Measurements from ENCODE around the gene ZBTB45.

The ZBTB45 gene

DNA sequence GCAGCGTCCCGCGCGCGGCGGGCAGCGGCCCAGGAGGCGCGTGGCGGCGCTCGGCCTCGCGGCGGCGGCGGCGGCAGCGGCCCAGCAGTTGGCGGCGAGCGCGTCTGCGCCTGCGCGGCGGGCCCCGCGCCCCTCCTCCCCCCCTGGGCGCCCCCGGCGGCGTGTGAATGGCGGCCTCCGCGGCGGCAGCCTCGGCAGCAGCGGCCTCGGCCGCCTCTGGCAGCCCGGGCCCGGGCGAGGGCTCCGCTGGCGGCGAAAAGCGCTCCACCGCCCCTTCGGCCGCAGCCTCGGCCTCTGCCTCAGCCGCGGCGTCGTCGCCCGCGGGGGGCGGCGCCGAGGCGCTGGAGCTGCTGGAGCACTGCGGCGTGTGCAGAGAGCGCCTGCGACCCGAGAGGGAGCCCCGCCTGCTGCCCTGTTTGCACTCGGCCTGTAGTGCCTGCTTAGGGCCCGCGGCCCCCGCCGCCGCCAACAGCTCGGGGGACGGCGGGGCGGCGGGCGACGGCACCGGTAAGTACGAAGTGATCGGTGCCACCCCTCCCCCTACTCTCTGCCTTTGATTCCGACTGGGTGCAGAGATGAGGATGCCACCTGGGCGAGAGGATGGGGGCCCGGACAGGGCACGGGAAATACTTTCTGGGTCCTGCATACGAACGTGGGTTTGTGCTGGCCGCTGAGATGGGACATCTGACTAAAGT, 25.1 kb upstream of the ZBTB45 start (continued):
- TF ChIP-seq, protein P1, sequence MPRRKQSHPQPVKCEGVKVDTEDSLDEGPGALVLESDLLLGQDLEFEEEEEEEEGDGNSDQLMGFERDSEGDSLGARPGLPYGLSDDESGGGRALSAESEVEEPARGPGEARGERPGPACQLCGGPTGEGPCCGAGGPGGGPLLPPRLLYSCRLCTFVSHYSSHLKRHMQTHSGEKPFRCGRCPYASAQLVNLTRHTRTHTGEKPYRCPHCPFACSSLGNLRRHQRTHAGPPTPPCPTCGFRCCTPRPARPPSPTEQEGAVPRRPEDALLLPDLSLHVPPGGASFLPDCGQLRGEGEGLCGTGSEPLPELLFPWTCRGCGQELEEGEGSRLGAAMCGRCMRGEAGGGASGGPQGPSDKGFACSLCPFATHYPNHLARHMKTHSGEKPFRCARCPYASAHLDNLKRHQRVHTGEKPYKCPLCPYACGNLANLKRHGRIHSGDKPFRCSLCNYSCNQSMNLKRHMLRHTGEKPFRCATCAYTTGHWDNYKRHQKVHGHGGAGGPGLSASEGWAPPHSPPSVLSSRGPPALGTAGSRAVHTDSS (tag by site-specific recombination; IDR thresholded peaks at IDR 0.05): 0 out of 2 replicates have a peak, but pooled peaks have one; percentile 19
- TF ChIP-seq ZBTB7A (tag by site-specific recombination; IDR thresholded peaks at IDR 0.05; ENCODE audit: low read depth): no peak
- no peak for TF ChIP-seq ZNF19 (tag by site-specific recombination; IDR thresholded peaks at IDR 0.05; ENCODE audit: low read depth)
- TF ChIP-seq, protein P2, sequence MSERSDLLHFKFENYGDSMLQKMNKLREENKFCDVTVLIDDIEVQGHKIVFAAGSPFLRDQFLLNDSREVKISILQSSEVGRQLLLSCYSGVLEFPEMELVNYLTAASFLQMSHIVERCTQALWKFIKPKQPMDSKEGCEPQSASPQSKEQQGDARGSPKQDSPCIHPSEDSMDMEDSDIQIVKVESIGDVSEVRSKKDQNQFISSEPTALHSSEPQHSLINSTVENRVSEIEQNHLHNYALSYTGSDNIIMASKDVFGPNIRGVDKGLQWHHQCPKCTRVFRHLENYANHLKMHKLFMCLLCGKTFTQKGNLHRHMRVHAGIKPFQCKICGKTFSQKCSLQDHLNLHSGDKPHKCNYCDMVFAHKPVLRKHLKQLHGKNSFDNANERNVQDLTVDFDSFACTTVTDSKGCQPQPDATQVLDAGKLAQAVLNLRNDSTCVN (tag by site-specific recombination; optimal IDR thresholded peaks at IDR 0.05): no peak
- TF ChIP-seq, protein P3, sequence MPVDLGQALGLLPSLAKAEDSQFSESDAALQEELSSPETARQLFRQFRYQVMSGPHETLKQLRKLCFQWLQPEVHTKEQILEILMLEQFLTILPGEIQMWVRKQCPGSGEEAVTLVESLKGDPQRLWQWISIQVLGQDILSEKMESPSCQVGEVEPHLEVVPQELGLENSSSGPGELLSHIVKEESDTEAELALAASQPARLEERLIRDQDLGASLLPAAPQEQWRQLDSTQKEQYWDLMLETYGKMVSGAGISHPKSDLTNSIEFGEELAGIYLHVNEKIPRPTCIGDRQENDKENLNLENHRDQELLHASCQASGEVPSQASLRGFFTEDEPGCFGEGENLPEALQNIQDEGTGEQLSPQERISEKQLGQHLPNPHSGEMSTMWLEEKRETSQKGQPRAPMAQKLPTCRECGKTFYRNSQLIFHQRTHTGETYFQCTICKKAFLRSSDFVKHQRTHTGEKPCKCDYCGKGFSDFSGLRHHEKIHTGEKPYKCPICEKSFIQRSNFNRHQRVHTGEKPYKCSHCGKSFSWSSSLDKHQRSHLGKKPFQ (tag by site-specific recombination; IDR thresholded peaks at IDR 0.05): no peak
- TF ChIP-seq, protein P4, sequence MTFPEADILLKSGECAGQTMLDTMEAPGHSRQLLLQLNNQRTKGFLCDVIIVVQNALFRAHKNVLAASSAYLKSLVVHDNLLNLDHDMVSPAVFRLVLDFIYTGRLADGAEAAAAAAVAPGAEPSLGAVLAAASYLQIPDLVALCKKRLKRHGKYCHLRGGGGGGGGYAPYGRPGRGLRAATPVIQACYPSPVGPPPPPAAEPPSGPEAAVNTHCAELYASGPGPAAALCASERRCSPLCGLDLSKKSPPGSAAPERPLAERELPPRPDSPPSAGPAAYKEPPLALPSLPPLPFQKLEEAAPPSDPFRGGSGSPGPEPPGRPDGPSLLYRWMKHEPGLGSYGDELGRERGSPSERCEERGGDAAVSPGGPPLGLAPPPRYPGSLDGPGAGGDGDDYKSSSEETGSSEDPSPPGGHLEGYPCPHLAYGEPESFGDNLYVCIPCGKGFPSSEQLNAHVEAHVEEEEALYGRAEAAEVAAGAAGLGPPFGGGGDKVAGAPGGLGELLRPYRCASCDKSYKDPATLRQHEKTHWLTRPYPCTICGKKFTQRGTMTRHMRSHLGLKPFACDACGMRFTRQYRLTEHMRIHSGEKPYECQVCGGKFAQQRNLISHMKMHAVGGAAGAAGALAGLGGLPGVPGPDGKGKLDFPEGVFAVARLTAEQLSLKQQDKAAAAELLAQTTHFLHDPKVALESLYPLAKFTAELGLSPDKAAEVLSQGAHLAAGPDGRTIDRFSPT (tag by site-specific recombination; IDR thresholded peaks at IDR 0.05): 0 out of 2 replicates have a peak, but pooled peaks have one; percentile 24
- TF ChIP-seq ZNF555 (tag by site-specific recombination; conservative IDR thresholded peaks at IDR 0.05): no peak
- no peak for TF ChIP-seq GLI2 (tag by site-specific recombination; IDR thresholded peaks at IDR 0.05; ENCODE audit: borderline replicate concordance, low read depth)
- no peak for TF ChIP-seq ZFP41 (tag by site-specific recombination; IDR thresholded peaks at IDR 0.05; ENCODE audit: borderline replicate concordance)
- no peak for TF ChIP-seq ZNF157 (tag by site-specific recombination; IDR thresholded peaks at IDR 0.05)
- TF ChIP-seq ZNF501 (tag by site-specific recombination; IDR thresholded peaks at IDR 0.05): no peak
- no peak for TF ChIP-seq ZNF324 (tag by site-specific recombination; IDR thresholded peaks at IDR 0.05)
- no peak for TF ChIP-seq ZNF248 (tag by site-specific recombination; IDR thresholded peaks at IDR 0.05)
- TF ChIP-seq ZNF701 (tag by site-specific recombination; IDR thresholded peaks at IDR 0.05): no peak
- TF ChIP-seq ZNF155 (tag by site-specific recombination; IDR thresholded peaks at IDR 0.05): no peak
- TF ChIP-seq, protein P5, sequence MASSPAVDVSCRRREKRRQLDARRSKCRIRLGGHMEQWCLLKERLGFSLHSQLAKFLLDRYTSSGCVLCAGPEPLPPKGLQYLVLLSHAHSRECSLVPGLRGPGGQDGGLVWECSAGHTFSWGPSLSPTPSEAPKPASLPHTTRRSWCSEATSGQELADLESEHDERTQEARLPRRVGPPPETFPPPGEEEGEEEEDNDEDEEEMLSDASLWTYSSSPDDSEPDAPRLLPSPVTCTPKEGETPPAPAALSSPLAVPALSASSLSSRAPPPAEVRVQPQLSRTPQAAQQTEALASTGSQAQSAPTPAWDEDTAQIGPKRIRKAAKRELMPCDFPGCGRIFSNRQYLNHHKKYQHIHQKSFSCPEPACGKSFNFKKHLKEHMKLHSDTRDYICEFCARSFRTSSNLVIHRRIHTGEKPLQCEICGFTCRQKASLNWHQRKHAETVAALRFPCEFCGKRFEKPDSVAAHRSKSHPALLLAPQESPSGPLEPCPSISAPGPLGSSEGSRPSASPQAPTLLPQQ (tag by site-specific recombination; IDR thresholded peaks at IDR 0.05): no peak
- no peak for TF ChIP-seq ZNF132 (tag by site-specific recombination; IDR thresholded peaks at IDR 0.05; ENCODE audit: borderline replicate concordance)
- TF ChIP-seq KLF1 (tag by site-specific recombination; IDR thresholded peaks at IDR 0.05): no peak
- no peak for TF ChIP-seq ZNF785 (tag by site-specific recombination; IDR thresholded peaks at IDR 0.05)
